Gastroesophageal sphincter (tissue), 3 donors: ENCODE data around the gene ABHD14A.

Experiments used
- EP300 ChIP-seq: sonication (generic); formaldehyde crosslinking; IDR thresholded peaks from one replicate; pipeline ENCODE4 v1.6.1; 2017; ENCODE audit warnings: antibody characterized with exemption, mild to moderate bottlenecking
- POLR2A ChIP-seq, 2 donors: fragments of 450-650 bp; IDR thresholded peaks; one replicate each; pipeline ENCODE4 v1.6.1; 2017; ENCODE audit warnings: antibody characterized with exemption in 2 of 2, mild to moderate bottlenecking in 2 of 2, moderate library complexity in 1 of 2
- POLR2AphosphoS5 ChIP-seq: sonication (generic); formaldehyde crosslinking; IDR thresholded peaks from one replicate; pipeline ENCODE4 v1.6.1; 2017; ENCODE audit warnings: antibody characterized with exemption
- TF ChIP-seq, protein P1 (sequence below), 4 experiments: fragments of 200-600 bp in 2 of 4; fragments of 450-650 bp in 2 of 4; sonication (generic) in 1 of 4; IDR thresholded peaks; one replicate each; pipeline ENCODE4 v1.5.1; 2017 to 2019; ENCODE audit warnings: antibody characterized with exemption in 4 of 4, mild to moderate bottlenecking in 2 of 4, moderate library complexity in 2 of 4

DNA sequence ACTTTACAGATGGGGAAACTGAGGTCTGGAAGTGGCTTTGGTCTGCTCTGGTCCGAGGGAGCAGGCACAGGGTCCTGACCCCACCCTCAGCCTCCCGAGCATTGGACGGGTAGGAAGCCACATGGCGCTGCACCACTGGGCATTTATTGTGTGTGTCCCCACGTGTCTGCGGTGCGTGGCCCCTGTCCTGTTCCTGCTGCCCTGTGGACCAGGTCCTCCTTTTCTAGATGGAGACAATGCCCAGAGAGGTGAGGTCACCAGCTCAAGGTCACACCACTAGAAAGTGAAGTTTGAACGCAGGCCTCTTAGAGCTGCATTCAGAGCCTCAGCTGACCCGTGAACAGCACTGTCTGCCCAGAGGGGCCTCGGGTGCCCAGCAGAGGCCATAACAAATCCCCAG is 54.7 kb downstream of the ABHD14A start:
- TF ChIP-seq, protein P1, sequence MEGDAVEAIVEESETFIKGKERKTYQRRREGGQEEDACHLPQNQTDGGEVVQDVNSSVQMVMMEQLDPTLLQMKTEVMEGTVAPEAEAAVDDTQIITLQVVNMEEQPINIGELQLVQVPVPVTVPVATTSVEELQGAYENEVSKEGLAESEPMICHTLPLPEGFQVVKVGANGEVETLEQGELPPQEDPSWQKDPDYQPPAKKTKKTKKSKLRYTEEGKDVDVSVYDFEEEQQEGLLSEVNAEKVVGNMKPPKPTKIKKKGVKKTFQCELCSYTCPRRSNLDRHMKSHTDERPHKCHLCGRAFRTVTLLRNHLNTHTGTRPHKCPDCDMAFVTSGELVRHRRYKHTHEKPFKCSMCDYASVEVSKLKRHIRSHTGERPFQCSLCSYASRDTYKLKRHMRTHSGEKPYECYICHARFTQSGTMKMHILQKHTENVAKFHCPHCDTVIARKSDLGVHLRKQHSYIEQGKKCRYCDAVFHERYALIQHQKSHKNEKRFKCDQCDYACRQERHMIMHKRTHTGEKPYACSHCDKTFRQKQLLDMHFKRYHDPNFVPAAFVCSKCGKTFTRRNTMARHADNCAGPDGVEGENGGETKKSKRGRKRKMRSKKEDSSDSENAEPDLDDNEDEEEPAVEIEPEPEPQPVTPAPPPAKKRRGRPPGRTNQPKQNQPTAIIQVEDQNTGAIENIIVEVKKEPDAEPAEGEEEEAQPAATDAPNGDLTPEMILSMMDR (IDR thresholded peaks at IDR 0.05) = no peak
- TF ChIP-seq POLR2A (IDR thresholded peaks at IDR 0.05) = no peak
- TF ChIP-seq POLR2AphosphoS5 = no peak
- TF ChIP-seq EP300 = no peak
